A673 (cell line): Measurements from ENCODE around the gene CMTM6. TPM values are rescaled to one million over a fixed set of nuclear protein-coding genes. Genes with fewer than 3 reads are reported as not detected.
"Not testable (repeated sequence)": the region's sequence is repeated elsewhere in the genome, so short reads cannot be mapped to it uniquely, and the experiment has no call there.

ENCODE experiments used
- BruUV-seq: library from RNA; stranded (reverse); fragments of 400-500 nt; replicated peaks from 2 replicates; lab custom pipeline; 2021; lab: Mats Ljungman, UMichigan
- CTCF ChIA-PET: fragments of 300-600 bp; sonication (Branson Sonifier 250); formaldehyde crosslinking; loops from one replicate; lab custom pipeline; 2022; ENCODE audit warnings: antibody characterized with exemption; lab: Charles Lee
- POLR2A ChIA-PET: fragments of 300-600 bp; sonication (Branson Sonifier 250); formaldehyde crosslinking; loops from one replicate; lab custom pipeline; 2022; ENCODE audit warnings: antibody characterized with exemption; ENCODE audit not compliant: low non-redundant PET; lab: Charles Lee
- DNase-seq: peaks from one replicate; pipeline ENCODE4 v3.0.0-alpha.2; 2015; ENCODE audit warnings: low spot score
- H3K27ac ChIP-seq: fragments of 200-600 bp; sonication (generic); 2 replicates; pipeline ENCODE4 v1.5.1; 2016; ENCODE audit warnings: mixed run types, low read depth, mild to moderate bottlenecking, mixed read lengths, antibody characterized with exemption, low read length; ENCODE audit not compliant: poor library complexity, severe bottlenecking
- H3K27me3 ChIP-seq: fragments of 200-600 bp; sonication (generic); replicated peaks from 2 replicates; pipeline ENCODE4 v1.6.1; 2017; ENCODE audit warnings: mixed run types, low read depth, mild to moderate bottlenecking, mixed read lengths, antibody characterized with exemption, low read length; ENCODE audit not compliant: insufficient read depth, poor library complexity
- H3K36me3 ChIP-seq: fragments of 200-600 bp; sonication (generic); 2 replicates; pipeline ENCODE4 v1.6.1; 2016; ENCODE audit warnings: mixed run types, mild to moderate bottlenecking, mixed read lengths, antibody characterized with exemption, low read length; ENCODE audit not compliant: insufficient read depth, poor library complexity, severe bottlenecking
- H3K4me1 ChIP-seq: fragments of 200-600 bp; sonication (generic); 2 replicates; pipeline ENCODE4 v1.6.1; 2017; ENCODE audit warnings: mixed run types, mild to moderate bottlenecking, mixed read lengths, antibody characterized with exemption, low read length; ENCODE audit not compliant: insufficient read depth, poor library complexity, severe bottlenecking
- H3K4me3 ChIP-seq: fragments of 200-600 bp; sonication (generic); 2 replicates; pipeline ENCODE4 v1.5.1; 2016; ENCODE audit warnings: low read depth, mixed run types, mild to moderate bottlenecking, mixed read lengths, low read length; ENCODE audit not compliant: poor library complexity, severe bottlenecking
- H3K9me3 ChIP-seq: fragments of 200-600 bp; sonication (generic); 2 replicates; pipeline ENCODE4 v1.6.1; 2016; ENCODE audit warnings: mixed run types, low read depth, mild to moderate bottlenecking, mixed read lengths, antibody characterized with exemption, low read length; ENCODE audit not compliant: poor library complexity, severe bottlenecking
- EZH2 ChIP-seq: fragments of 200-600 bp; sonication (generic); IDR thresholded peaks from 2 replicates; pipeline ENCODE4 v1.6.1; 2017; ENCODE audit warnings: borderline replicate concordance, low read depth, mild to moderate bottlenecking, mixed read lengths, antibody characterized with exemption, low read length; ENCODE audit not compliant: poor library complexity, severe bottlenecking
- intact Hi-C: fragments of 100-400 bp; cut with micrococcal nuclease; formaldehyde crosslinking; loops from one replicate; pipeline ENCODE4 v1.10.0; 2022; ENCODE audit not compliant: unreplicated experiment
- total RNA-seq: library from RNA; stranded (reverse); gene quantifications from 2 replicates; pipeline ENCODE4 v1.2.3, GENCODE V29; 2021
- TF ChIP-seq, protein P1 (sequence below): fragments of 300-800, 200-600 bp; sonication (generic); conservative IDR thresholded peaks from 2 replicates; pipeline ENCODE4 v1.5.1; 2017; ENCODE audit warnings: low read depth, mild to moderate bottlenecking, antibody characterized with exemption, low read length, moderate library complexity, mixed read lengths

Gene CMTM6
- total RNA-seq, 1 experiment from 2014 or later = 32.3 TPM

DNA sequence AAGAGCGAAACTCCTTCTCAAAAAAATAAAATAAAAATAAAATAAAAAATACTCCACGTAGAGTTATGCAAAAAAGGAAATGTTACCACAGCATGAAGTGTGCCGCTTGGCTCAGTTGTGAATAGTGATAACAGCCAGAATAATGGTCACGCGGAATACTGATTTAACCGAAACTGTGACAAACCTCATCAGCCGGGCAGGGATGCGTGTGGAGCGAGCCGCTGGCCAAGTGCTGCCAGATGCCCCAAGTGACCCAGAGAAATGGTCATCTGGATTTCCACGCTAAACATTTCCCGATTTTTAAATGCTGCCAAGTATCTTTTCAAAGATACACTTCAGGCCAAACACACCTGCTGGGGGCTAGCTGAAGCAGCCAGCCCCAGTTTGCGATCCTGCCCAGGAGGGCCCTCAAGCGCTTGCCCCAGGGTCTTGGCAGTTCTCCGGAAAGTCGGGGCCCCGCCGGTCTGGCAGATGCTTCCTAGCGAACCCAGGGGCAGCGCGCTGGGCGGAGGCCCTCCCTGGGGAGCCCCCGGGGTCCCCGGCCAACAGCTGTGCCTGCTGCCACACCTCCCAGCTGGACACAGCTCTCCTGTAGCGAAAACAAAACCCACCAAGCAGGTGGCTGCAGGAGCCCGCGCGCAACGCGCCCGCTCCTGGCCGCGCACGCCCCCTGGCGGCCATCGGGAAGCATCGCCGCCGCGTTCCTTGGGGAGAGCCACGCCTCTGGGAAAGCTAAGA, 35.1 kb downstream of the CMTM6 start:
- Histone ChIP-seq H3K9me3 (no peaks in the 10 kb centered on the region), H3K4me1 (no peaks in the 10 kb centered on the region), H3K36me3 (no peaks in the 10 kb centered on the region), H3K27ac (no peak overlapping the region), H3K4me3 (peak overlapping the region; percentile 35), H3K27me3 (no peaks in the 10 kb centered on the region)
- intact Hi-C loops = loop anchor here (1.0 to 5.0 kb wide), 3 partner anchors 93 to 289 kb away; no protein-coding TSS in a partner anchor
- peak; percentile 73 for DNase-seq
- TF ChIP-seq, protein P1, sequence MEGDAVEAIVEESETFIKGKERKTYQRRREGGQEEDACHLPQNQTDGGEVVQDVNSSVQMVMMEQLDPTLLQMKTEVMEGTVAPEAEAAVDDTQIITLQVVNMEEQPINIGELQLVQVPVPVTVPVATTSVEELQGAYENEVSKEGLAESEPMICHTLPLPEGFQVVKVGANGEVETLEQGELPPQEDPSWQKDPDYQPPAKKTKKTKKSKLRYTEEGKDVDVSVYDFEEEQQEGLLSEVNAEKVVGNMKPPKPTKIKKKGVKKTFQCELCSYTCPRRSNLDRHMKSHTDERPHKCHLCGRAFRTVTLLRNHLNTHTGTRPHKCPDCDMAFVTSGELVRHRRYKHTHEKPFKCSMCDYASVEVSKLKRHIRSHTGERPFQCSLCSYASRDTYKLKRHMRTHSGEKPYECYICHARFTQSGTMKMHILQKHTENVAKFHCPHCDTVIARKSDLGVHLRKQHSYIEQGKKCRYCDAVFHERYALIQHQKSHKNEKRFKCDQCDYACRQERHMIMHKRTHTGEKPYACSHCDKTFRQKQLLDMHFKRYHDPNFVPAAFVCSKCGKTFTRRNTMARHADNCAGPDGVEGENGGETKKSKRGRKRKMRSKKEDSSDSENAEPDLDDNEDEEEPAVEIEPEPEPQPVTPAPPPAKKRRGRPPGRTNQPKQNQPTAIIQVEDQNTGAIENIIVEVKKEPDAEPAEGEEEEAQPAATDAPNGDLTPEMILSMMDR = peak; percentile 98
- TF ChIP-seq EZH2 = no peak
- CTCF ChIA-PET = interaction anchor here (0.5 to 1.4 kb wide), 8 partner anchors 10 to 1910 kb away, joined by 3 to 19 read pairs (median 3); no protein-coding TSS in a partner anchor
- POLR2A ChIA-PET = no interaction called here
- BruUV-seq = no TSS peak

DNA sequence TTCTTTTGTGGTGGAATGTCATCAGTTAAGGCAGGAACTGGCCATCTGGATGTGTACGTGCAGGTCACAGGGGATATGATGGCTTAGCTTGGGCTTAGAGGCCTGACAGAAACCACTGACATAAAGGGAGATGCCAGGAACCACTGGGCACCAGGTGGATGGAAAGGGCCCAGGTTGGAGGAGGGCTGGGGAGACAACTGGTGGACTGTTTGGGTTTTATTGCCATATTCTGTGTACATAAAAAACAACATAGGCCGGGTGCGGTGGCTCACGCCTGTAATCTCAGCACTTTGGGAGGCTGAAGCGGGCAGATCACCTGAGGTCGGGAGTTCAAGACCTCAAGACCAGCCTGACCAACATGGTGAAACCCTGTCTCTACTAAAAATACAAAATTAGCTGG, 35.8 kb downstream of the CMTM6 start:
- intact Hi-C loops = loop anchor here (5.0 kb wide), 1 partner anchor 170 kb away; no protein-coding TSS in a partner anchor
- H3K36me3 ChIP-seq, H3K27me3 ChIP-seq, BruUV-seq, POLR2A ChIA-PET, H3K4me3 ChIP-seq, H3K9me3 ChIP-seq, H3K4me1 ChIP-seq, H3K27ac ChIP-seq, DNase-seq: not testable (repeated sequence)
- CTCF ChIA-PET = interaction anchor here (1.4 kb wide), 1 partner anchor 91 kb away, joined by 19 read pairs; no protein-coding TSS in a partner anchor

DNA sequence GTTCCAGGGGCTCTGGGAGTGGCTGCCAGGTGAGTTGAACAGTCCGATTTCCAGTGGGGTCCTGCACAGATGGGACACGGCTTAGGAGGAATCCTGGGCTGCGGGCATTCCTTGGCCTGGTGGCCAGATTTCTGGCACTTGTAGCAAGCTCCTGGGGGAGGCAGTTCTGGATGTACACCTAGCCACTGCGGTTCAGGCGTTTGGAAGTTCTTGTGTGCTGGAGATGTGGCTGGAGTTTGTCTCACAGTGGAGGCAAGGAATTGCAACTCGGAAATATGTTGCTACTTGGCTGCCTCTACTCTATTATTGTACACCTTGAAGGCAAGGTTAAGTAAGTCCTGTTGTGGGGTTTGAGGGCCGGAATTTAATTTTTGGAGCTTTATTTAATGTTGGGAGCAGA, 37.9 kb downstream of the CMTM6 start:
- CTCF ChIA-PET, H3K36me3 ChIP-seq, H3K27ac ChIP-seq, DNase-seq, H3K9me3 ChIP-seq, H3K27me3 ChIP-seq, H3K4me3 ChIP-seq, H3K4me1 ChIP-seq, POLR2A ChIA-PET, BruUV-seq: not testable (repeated sequence)
- intact Hi-C loops = loop anchor here (5.0 kb wide), 1 partner anchor 167 kb away; no protein-coding TSS in a partner anchor

DNA sequence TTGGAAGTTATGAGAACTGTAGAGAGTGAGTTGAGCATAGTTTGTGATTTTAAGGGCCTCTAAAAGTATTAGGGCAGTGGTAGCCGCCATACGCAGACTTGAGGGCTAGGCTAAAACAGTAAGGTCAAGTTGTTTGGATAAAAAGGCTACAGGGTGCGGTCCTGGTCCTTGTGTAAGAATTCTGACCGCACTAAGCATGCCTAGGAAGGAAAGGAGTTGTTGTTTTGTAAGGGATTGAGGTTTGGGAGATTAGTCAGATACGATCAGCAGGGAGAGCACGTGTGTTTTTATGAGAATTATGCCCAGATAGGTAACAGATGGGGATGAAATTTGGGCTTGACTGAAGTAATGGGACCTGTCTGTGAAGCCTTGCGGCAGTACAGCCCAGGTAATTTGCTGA, 39.2 kb downstream of the CMTM6 start:
- CTCF ChIA-PET, intact Hi-C loops, BruUV-seq: not testable (repeated sequence)

DNA sequence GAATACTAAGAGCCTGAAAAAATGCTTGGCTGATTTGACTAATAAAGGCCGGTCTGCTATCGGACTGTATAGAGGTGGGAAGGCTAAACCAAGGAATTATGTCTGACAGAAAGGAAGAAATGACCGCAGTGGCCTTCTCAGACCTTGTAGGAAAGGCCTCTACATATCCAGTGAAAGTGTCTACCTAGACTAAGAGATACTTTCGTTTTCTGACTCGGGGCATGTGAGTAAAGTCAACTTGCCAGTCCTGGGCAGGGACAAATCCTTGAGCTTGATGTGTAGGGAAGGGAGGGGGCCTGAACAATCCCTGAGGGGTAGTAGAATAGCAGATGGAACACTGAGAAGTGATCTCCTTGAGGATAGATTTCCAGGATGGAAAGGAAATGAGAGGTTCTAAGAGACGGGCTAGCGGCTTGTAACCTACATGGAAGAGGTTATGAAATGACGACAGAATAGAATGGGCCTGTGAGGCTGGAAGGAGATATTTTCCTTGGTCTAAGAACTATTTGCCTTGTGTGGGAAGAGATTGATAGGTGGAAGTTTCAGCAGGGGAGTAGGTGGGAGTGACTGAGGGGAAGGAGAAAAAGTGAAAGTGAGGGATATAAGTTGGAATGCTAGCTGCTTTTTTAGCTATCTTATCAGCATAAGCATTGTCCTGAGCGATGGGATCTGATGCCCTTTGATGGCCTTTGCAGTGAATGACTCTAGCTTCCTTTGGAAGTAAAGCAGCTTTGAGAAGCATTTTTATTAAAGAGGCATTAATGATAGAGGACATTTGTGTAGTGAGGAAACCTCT, 40.3 kb downstream of the CMTM6 start:
- CTCF ChIA-PET = not testable (repeated sequence)

More for the DNA sequence above, 39.2 kb downstream of the CMTM6 start:
- H3K27ac ChIP-seq, H3K4me1 ChIP-seq, POLR2A ChIA-PET, H3K9me3 ChIP-seq, H3K4me3 ChIP-seq, H3K27me3 ChIP-seq, DNase-seq, H3K36me3 ChIP-seq: not testable (repeated sequence)

DNA sequence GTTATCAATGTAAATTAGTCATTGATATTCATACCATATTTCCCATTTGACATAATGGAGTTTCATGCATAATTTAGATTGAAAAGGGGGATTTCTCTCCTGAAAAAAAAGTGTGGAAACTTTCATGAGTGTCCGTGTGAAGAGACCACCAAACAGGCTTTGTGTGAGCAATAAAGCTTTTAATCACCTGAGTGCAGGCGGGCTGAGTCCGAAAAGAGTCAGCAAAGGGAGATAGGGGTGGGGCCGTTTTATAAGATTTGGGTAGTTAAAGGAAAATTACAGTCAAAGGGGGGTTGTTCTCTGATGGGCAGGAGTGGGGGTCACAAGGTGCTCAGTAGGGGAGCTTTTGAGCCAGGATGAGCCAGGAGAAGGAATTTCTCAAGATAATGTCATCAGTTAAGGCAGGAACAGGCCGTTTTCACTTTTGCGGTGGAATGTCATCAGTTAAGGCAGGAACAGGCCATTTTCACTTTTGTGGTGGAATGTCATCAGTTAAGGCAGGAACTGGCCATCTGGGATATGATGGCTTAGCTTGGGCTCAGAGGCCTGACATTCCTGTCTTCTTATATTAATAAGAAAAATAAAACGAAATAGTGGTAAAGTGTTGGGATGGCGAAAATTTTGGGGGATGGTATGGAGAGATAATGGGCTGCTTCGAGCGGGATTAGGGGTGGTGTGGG, 41.7 kb downstream of the CMTM6 start:
- H3K36me3 ChIP-seq, H3K9me3 ChIP-seq, H3K4me1 ChIP-seq, H3K27ac ChIP-seq, BruUV-seq, H3K27me3 ChIP-seq, DNase-seq, CTCF ChIA-PET, POLR2A ChIA-PET, H3K4me3 ChIP-seq, intact Hi-C loops: not testable (repeated sequence)

More for the DNA sequence above, 40.3 kb downstream of the CMTM6 start:
- H3K4me3 ChIP-seq, intact Hi-C loops, BruUV-seq, H3K27me3 ChIP-seq, POLR2A ChIA-PET, H3K36me3 ChIP-seq, H3K9me3 ChIP-seq, H3K4me1 ChIP-seq, H3K27ac ChIP-seq, DNase-seq: not testable (repeated sequence)
